ENCODE data around the gene PTPRN2. TPM values are rescaled to one million over a fixed set of nuclear protein-coding genes. Genes with fewer than 3 reads are reported as not detected.
"Not testable (repeated sequence)": the region's sequence is repeated elsewhere in the genome, so short reads cannot be mapped to it uniquely, and the experiment has no call there.

PTPRN2 gene
- total and polyA plus RNA-seq, 2 of the 8 experiments (the other 6 are each of a cell fraction or from before 2014, with no cell fraction given) = 2.6 to 4.5 TPM

- H3K79me2 ChIP-seq (ENCODE audit: control insufficient read depth in 1 of 2, insufficient read depth in 2 of 2, low read length in 2 of 2) = no peaks in the 10 kb centered on the region
- FAIRE-seq (no peak), DNase-seq (ENCODE audit: low read depth in 1 of 2, low spot score in 2 of 2) (no peak)
- peaks cover 3% of the 10 kb centered on the region; the same call in 1 of the 2 replicates for H3K23me2 ChIP-seq (ENCODE audit: low read depth, low read length)
- no peak overlapping the region for H3K4ac ChIP-seq (replicated peaks; ENCODE audit: insufficient read length, low read depth, low read length)
- H3K4me2 ChIP-seq (ENCODE audit: insufficient read depth in 1 of 2, low read depth in 2 of 2, low read length in 2 of 2) = no peak overlapping the region
- no peaks in the 10 kb centered on the region for H3K27me3 ChIP-seq (replicated peaks in 1 of 4; ENCODE audit: control insufficient read depth in 3 of 4, extremely low read depth in 1 of 4, insufficient read depth in 3 of 4, low read length in 3 of 4)
- H3K27ac ChIP-seq (ENCODE audit: low read depth, low read length) = no peak overlapping the region
- ChIA-PET POLR2A (ENCODE audit: partially characterized antibody) (no interaction called here), CTCF (ENCODE audit: partially characterized antibody) (no interaction called here)
- H2BK5ac ChIP-seq (ENCODE audit: low read depth, low read length) = no peak overlapping the region
- H3K23ac ChIP-seq (ENCODE audit: insufficient read length) = no peak overlapping the region
- H4K91ac ChIP-seq (replicated peaks; ENCODE audit: insufficient read length, low read length) = no peak overlapping the region
- no peak overlapping the region for H3K18ac ChIP-seq (ENCODE audit: extremely low read depth, low read length)
- peaks cover 0 to 5% (median 1%) of the 10 kb centered on the region in 4 experiments; a peak in 2 of 8 replicates for H3K36me3 ChIP-seq (ENCODE audit: control insufficient read depth in 2 of 4, insufficient read depth in 4 of 4, low read length in 3 of 4)
- H3K4me3 ChIP-seq (ENCODE audit: extremely low read depth in 1 of 4, insufficient read depth in 2 of 4, low read depth in 3 of 4, low read length in 4 of 4) = 0 out of 8 replicates have a peak overlapping the region, but pooled peaks of 1 of the 4 experiments have one; percentile 13
- H3K79me1 ChIP-seq (ENCODE audit: low read depth, low read length) = no peaks in the 10 kb centered on the region
- H2AFZ ChIP-seq (ENCODE audit: low read length) = no peak overlapping the region
- H4K8ac ChIP-seq (ENCODE audit: extremely low read depth, insufficient read depth, low read length) = no peak overlapping the region
- WGBS, 2 experiments (ENCODE audit: extremely low coverage in 1 of 2, insufficient coverage in 1 of 2, insufficient read length in 1 of 2, insufficient replicate concordance in 2 of 2, low coverage in 1 of 2, low lambda C conversion rate in 2 of 2, missing lambda C conversion rate in 1 of 2) = 78% methylated on average over 1 of the region's 1 CpG; no CpG with 5 or more reads in 1 of the 2 experiments
- H3K56ac ChIP-seq (replicated peaks; ENCODE audit: insufficient read length, low read depth, low read length) = no peak overlapping the region
- no peak overlapping the region for H2BK20ac ChIP-seq (ENCODE audit: low read length)
- H3K9ac ChIP-seq (replicated peaks in 1 of 4; ENCODE audit: extremely low read depth in 1 of 4, low read depth in 3 of 4, low read length in 3 of 4) = no peak overlapping the region
- no peak for TF ChIP-seq TCF12 (IDR thresholded peaks at IDR 0.05; ENCODE audit: low read depth, low read length)
- H2BK12ac ChIP-seq (ENCODE audit: low read depth, low read length) = no peak overlapping the region
- no peak overlapping the region for H3K14ac ChIP-seq (ENCODE audit: insufficient read length)
- H2AK5ac ChIP-seq (ENCODE audit: low read depth, low read length) = no peak overlapping the region
- H2BK120ac ChIP-seq (replicated peaks; ENCODE audit: low read depth, low read length) = no peak overlapping the region
- H3K9me3 ChIP-seq (ENCODE audit: insufficient read depth in 2 of 2, low read depth in 1 of 2, low read length in 1 of 2) = peaks cover 42% of the 10 kb centered on the region in 2 experiments
- no peak overlapping the region for H2BK15ac ChIP-seq (ENCODE audit: low read length)
- no peaks in the 10 kb centered on the region for H4K20me1 ChIP-seq (replicated peaks in 1 of 2; ENCODE audit: control insufficient read depth in 1 of 2, insufficient read depth in 2 of 2, low read length in 2 of 2)
- H3K4me1 ChIP-seq (replicated peaks in 1 of 4; ENCODE audit: control insufficient read depth in 3 of 4, insufficient read depth in 4 of 4, low read length in 3 of 4) = peaks cover 0 to 8% (median 5%) of the 10 kb centered on the region in 4 experiments; a peak in 3 of 7 replicates
- H4K5ac ChIP-seq (ENCODE audit: insufficient read length, low read depth, low read length) = no peak overlapping the region
Observed at GRCh38 chr7:158308001-158308400, 279.6 kb downstream of the PTPRN2 start.

GRCh38 chr7:158304072-158304471 lies 283.6 kb downstream of the PTPRN2 start:
- H3K14ac ChIP-seq (ENCODE audit: insufficient read length); H3K9ac ChIP-seq (replicated peaks in 1 of 4; ENCODE audit: extremely low read depth in 1 of 4, low read depth in 3 of 4, low read length in 3 of 4); H4K5ac ChIP-seq (ENCODE audit: insufficient read length, low read depth, low read length); H3K79me1 ChIP-seq (ENCODE audit: low read depth, low read length); H4K20me1 ChIP-seq (replicated peaks in 1 of 2; ENCODE audit: control insufficient read depth in 1 of 2, insufficient read depth in 2 of 2, low read length in 2 of 2); H4K8ac ChIP-seq (ENCODE audit: extremely low read depth, insufficient read depth, low read length); H3K23ac ChIP-seq (ENCODE audit: insufficient read length); H2BK120ac ChIP-seq (replicated peaks; ENCODE audit: low read depth, low read length); H2AFZ ChIP-seq (ENCODE audit: low read length); H3K23me2 ChIP-seq (ENCODE audit: low read depth, low read length); FAIRE-seq; H2BK20ac ChIP-seq (ENCODE audit: low read length); H3K56ac ChIP-seq (replicated peaks; ENCODE audit: insufficient read length, low read depth, low read length); H3K4me3 ChIP-seq (ENCODE audit: extremely low read depth in 1 of 4, insufficient read depth in 2 of 4, low read depth in 3 of 4, low read length in 4 of 4); POLR2A ChIA-PET (ENCODE audit: partially characterized antibody); H2BK5ac ChIP-seq (ENCODE audit: low read depth, low read length); H3K18ac ChIP-seq (ENCODE audit: extremely low read depth, low read length); CTCF ChIA-PET (ENCODE audit: partially characterized antibody); H4K91ac ChIP-seq (replicated peaks; ENCODE audit: insufficient read length, low read length); H3K79me2 ChIP-seq (ENCODE audit: control insufficient read depth in 1 of 2, insufficient read depth in 2 of 2, low read length in 2 of 2); H3K27me3 ChIP-seq (replicated peaks in 1 of 4; ENCODE audit: control insufficient read depth in 3 of 4, extremely low read depth in 1 of 4, insufficient read depth in 3 of 4, low read length in 3 of 4); H3K36me3 ChIP-seq (ENCODE audit: control insufficient read depth in 2 of 4, insufficient read depth in 4 of 4, low read length in 3 of 4); H2BK15ac ChIP-seq (ENCODE audit: low read length); H3K4ac ChIP-seq (replicated peaks; ENCODE audit: insufficient read length, low read depth, low read length); DNase-seq (ENCODE audit: low read depth in 1 of 2, low spot score in 2 of 2); H3K27ac ChIP-seq (ENCODE audit: low read depth, low read length): not testable (repeated sequence)
- peak overlapping the region; percentile 55; the same call in 1 of the 2 replicates for H2BK12ac ChIP-seq (ENCODE audit: low read depth, low read length)
- H2AK5ac ChIP-seq (ENCODE audit: low read depth, low read length) = peak overlapping the region; percentile 57; the same call in 1 of the 2 replicates
- H3K4me2 ChIP-seq (ENCODE audit: insufficient read depth in 1 of 2, low read depth in 2 of 2, low read length in 2 of 2) = 0 out of 4 replicates have a peak overlapping the region, but pooled peaks of 1 of the 2 experiments have one; percentile 27
- 78% methylated on average over 6 of the region's 6 CpGs; no CpG with 5 or more reads in 1 of the 2 experiments for WGBS, 2 experiments (ENCODE audit: extremely low coverage in 1 of 2, insufficient coverage in 1 of 2, insufficient read length in 1 of 2, insufficient replicate concordance in 2 of 2, low coverage in 1 of 2, low lambda C conversion rate in 2 of 2, missing lambda C conversion rate in 1 of 2)
- H3K4me1 ChIP-seq (replicated peaks in 1 of 4; ENCODE audit: control insufficient read depth in 3 of 4, insufficient read depth in 4 of 4, low read length in 3 of 4) = peaks cover 1 to 11% (median 6%) of the 10 kb centered on the region in 4 experiments; a peak in 4 of 7 replicates
- peaks cover 23 to 33% of the 10 kb centered on the region in 2 experiments for H3K9me3 ChIP-seq (ENCODE audit: insufficient read depth in 2 of 2, low read depth in 1 of 2, low read length in 1 of 2)

All from H1 (cell line).